Activated naive CD4-positive, alpha-beta T cell treated with anti-CD3 and anti-CD28 coated beads, Interleukin-2, amount 10 ng/mL, durations not matched to agents 7 days and 5 days (primary cell): Measurements from ENCODE around the gene HS6ST1.

Source experiments
- CTCF ChIA-PET: fragments of 350-600 bp; sonication (Branson Sonifier 250); formaldehyde crosslinking; loops from one replicate; lab custom pipeline; 2021; ENCODE audit warnings: antibody characterized with exemption; lab: Charles Lee
- DNase-seq: peaks from one replicate; pipeline ENCODE4 v3.0.0-alpha.2; 2020
- H3K27ac Mint-ChIP-seq: one replicate; pipeline ENCODE4 v1.8.0; 2021; ENCODE audit warnings: mild to moderate bottlenecking, moderate library complexity, mixed read lengths
- H3K27me3 Mint-ChIP-seq: one replicate; pipeline ENCODE4 v1.8.0; 2021; ENCODE audit warnings: mild to moderate bottlenecking, mixed read lengths
- H3K36me3 Mint-ChIP-seq: one replicate; pipeline ENCODE4 v1.8.0; 2021; ENCODE audit warnings: mixed read lengths
- H3K4me1 Mint-ChIP-seq: one replicate; pipeline ENCODE4 v1.8.0; 2021; ENCODE audit warnings: mixed read lengths
- H3K4me3 Mint-ChIP-seq: one replicate; pipeline ENCODE4 v1.8.0; 2021; ENCODE audit warnings: mild to moderate bottlenecking, moderate library complexity, mixed read lengths
- H3K9me3 Mint-ChIP-seq: one replicate; pipeline ENCODE4 v1.8.0; 2021; ENCODE audit warnings: mixed read lengths

HS6ST1 gene

GRCh38 chr2:128341621-128342020 lies 23.0 kb upstream of the HS6ST1 start:
- no peaks in the 10 kb centered on the region for H3K36me3 Mint-ChIP-seq
- no peaks in the 10 kb centered on the region for H3K27me3 Mint-ChIP-seq
- H3K27ac Mint-ChIP-seq, result no peak overlapping the region
- CTCF ChIA-PET, result no interaction called here
- no peaks in the 10 kb centered on the region for H3K4me1 Mint-ChIP-seq
- peaks cover 10% of the 10 kb centered on the region for H3K9me3 Mint-ChIP-seq
- DNase-seq, result no peak
- no peak overlapping the region for H3K4me3 Mint-ChIP-seq

DNA sequence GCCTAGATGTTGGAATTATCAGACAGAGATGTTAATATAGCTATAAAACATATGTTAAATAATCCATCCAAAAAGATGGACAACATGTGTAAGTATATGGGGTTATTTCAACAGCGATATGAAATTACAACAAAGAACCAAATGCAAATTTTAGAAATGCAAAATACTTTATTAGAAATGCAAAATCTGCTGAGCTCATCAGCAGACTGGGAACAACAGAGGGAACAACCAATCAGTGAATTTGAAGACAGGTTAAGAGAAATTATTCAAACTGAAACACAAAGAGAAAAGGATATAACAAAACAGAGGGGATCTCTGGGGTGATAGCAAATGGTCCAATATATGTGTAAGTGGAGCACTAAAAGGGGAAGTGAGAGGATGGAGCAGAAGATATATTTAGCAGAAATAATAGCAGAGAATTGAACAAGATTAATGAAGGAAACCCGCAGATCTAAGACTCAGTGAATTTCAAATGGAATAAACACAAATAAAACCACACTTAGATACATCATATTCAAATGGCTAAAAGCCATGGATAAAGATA lies 13.5 kb upstream of the HS6ST1 start:
- CTCF ChIA-PET, result no interaction called here
- no peak for DNase-seq
- Mint-ChIP-seq H3K27me3 (no peaks in the 10 kb centered on the region), H3K4me1 (peaks cover 2% of the 10 kb centered on the region), H3K4me3 (no peak overlapping the region), H3K9me3 (peaks cover 10% of the 10 kb centered on the region), H3K36me3 (no peaks in the 10 kb centered on the region), H3K27ac (no peak overlapping the region)

DNA sequence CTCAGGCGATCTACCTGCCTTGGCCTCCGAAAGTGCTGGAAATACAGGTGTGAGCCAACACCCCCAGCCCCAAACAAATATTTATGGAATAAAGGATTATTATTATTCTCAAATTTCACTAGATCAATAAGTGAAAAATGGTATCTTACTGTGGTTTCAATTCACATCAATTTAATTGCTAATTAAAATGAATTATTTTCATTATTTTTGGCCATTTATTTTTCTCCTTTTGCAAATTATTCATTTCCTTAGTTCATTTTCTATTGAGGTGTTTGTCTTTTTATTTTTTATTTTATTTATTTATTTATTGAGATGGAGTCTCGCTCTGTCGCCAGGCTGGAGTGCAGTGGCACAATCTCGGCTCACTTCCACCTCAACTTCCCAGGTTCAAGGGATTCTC lies 11.9 kb upstream of the HS6ST1 start:
- CTCF ChIA-PET, result no interaction called here
- Mint-ChIP-seq H3K9me3 (peaks cover 10% of the 10 kb centered on the region), H3K27ac (no peak overlapping the region), H3K4me3 (no peak overlapping the region), H3K4me1 (peaks cover 2% of the 10 kb centered on the region), H3K36me3 (no peaks in the 10 kb centered on the region), H3K27me3 (peaks cover 6% of the 10 kb centered on the region)
- DNase-seq, result no peak

GRCh38 chr2:128329607-128330006 lies 10.9 kb upstream of the HS6ST1 start:
- H3K9me3 Mint-ChIP-seq, result peaks cover 10% of the 10 kb centered on the region

GRCh38 chr2:128327180-128327964 lies 8.7 kb upstream of the HS6ST1 start:
- H3K4me3 Mint-ChIP-seq, result no peak overlapping the region
- CTCF ChIA-PET, result no interaction called here
- peaks cover 9% of the 10 kb centered on the region for H3K9me3 Mint-ChIP-seq
- peaks cover 22% of the 10 kb centered on the region for H3K27me3 Mint-ChIP-seq
- DNase-seq, result no peak
- no peaks in the 10 kb centered on the region for H3K36me3 Mint-ChIP-seq
- H3K4me1 Mint-ChIP-seq, result peaks cover 3% of the 10 kb centered on the region
- H3K27ac Mint-ChIP-seq, result no peak overlapping the region

More at GRCh38 chr2:128329607-128330006, 10.9 kb upstream of the HS6ST1 start:
- DNase-seq, result no peak
- CTCF ChIA-PET, result no interaction called here
- Mint-ChIP-seq H3K27me3 (peaks cover 7% of the 10 kb centered on the region), H3K36me3 (no peaks in the 10 kb centered on the region), H3K4me3 (no peak overlapping the region), H3K4me1 (peaks cover 2% of the 10 kb centered on the region), H3K27ac (no peak overlapping the region)

DNA sequence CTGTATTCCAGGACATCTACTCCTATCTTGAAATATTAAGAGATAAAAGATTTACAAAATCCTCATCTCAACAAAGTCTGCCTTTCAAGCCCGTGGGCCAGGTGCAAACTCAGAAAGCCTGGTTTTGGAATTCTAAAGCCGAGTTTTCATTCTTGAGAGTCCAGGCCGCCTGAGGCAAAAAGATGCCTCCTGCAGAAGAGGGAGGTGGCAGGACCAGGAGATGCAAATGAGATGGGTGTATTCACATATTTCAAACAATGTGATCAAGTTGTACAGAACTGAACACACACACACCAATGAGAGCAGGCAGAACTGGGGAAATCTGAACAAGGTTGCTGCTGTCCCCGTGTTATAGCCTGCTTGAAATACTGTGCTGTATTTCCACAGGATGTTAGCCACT lies 7.7 kb upstream of the HS6ST1 start:
- H3K36me3 Mint-ChIP-seq, result no peaks in the 10 kb centered on the region
- peaks cover 7% of the 10 kb centered on the region for H3K4me1 Mint-ChIP-seq
- peaks cover 28% of the 10 kb centered on the region for H3K27me3 Mint-ChIP-seq
- CTCF ChIA-PET, result interaction anchor here (0.6 kb wide), 1 partner anchor 98 kb away, joined by 3 read pairs; no protein-coding TSS in a partner anchor
- H3K9me3 Mint-ChIP-seq, result peaks cover under 1% of the 10 kb centered on the region
- DNase-seq, result no peak
- H3K27ac Mint-ChIP-seq, result no peak overlapping the region
- no peak overlapping the region for H3K4me3 Mint-ChIP-seq

DNA sequence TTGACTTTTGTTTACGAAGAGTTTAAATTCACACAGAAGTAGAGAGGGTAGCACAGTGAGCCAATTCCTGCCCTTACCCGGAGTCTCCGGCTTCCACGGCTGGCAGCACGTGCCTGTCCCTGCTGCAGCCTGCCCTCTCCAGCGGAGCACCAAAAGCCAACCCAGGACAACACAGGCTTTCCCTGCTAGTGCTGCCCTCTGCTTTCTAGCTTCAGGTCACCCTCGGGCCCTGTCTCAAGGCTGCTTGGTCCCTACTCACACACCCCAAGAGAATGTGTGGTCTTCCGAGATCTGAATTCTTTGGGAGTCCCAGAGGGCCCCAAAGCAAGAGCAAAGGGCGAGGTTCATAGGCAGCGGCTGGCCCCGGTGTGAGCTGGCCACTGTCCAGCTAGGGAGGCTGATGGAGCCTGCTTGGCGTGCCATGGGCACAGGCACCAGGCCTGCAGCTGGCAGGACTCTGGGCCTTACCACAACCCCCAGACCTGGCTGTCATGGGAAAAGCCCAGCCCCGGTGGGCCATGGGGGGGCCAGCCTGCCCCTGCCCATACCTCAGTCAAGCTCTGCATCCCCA lies 7.0 kb upstream of the HS6ST1 start:
- CTCF ChIA-PET, result interaction anchor here (0.6 kb wide), 1 partner anchor 97 kb away, joined by 3 read pairs; no protein-coding TSS in a partner anchor
- Mint-ChIP-seq H3K36me3 (no peaks in the 10 kb centered on the region), H3K27ac (no peak overlapping the region), H3K4me3 (no peak overlapping the region), H3K27me3 (peaks cover 34% of the 10 kb centered on the region), H3K4me1 (peaks cover 9% of the 10 kb centered on the region), H3K9me3 (no peaks in the 10 kb centered on the region)
- DNase-seq, result no peak

DNA sequence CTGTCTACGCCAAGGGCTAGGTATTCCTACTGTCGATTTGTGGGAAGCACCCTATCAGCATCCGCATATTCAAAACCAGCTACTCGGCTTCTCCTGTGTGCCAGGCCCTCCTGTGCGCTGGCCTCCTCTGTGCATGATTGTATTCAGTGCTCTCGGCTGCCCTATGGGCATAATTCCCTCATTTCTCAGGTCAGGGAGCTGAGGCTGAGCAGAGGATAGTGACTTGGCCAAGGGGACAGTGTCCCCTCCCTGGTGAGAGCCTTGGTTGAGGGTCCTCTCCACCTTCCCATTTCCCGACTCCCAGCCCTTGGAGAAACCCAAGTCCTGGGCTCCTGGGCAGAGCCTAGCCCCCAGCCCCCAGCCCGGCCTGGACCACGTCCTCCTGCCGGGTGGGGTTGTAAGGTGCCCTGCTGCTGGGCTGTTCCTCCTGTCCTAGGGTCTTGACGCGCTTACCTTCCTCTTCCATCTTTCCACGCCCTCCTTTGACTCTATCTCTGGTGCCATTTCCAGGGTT lies 6.3 kb upstream of the HS6ST1 start:
- Mint-ChIP-seq H3K36me3 (no peaks in the 10 kb centered on the region), H3K4me1 (peaks cover 9% of the 10 kb centered on the region), H3K4me3 (no peak overlapping the region), H3K27ac (no peak overlapping the region), H3K27me3 (peaks cover 42% of the 10 kb centered on the region), H3K9me3 (no peaks in the 10 kb centered on the region)
- DNase-seq, result no peak
- CTCF ChIA-PET, result no interaction called here

DNA sequence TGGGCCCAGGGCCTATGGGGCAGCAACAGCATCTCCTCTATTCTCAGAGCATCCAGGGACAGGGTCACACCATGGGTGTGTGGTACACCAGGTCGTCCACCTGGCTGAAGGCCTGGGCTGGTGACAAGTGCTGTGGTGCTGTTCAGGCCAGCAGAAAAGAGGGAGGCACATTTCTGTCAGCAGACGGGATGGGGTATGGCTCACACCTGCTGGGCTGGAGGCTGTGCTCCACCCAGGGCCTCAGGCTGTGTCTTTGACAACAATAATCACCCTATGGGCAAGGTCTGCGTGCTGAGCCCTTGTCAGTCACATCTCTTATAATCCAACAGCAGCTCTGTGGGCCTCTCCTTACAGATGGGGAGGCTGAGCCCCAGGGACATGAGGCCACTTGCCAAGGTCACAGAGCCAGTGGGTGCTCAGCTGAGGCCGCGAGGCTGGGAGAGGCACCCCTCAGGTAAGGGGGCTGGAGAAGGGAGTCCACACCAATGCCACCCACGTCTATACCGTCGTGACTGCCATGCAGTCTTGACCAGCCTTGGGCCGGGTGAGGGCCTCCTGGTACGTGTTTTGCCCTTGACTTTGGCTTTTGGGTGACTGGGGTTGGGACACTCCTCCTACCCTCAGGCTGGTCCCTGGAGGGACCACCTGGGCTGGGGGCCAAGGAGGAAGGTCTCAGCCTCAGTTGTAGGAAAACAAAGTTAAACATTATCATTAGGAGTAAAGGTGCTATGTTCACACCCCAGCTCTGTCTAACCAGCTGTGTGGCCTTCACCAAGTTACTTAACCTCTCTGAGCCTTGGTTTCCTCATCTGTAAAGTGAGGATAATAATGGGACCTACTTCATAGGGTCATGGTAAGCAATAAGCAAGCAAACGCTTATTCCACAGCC lies 5.6 kb upstream of the HS6ST1 start:
- no peak overlapping the region for H3K4me3 Mint-ChIP-seq

GRCh38 chr2:128323555-128323931 lies 4.9 kb upstream of the HS6ST1 start:
- H3K27ac Mint-ChIP-seq, result no peak overlapping the region
- CTCF ChIA-PET, result interaction anchor here (1.4 kb wide), 1 partner anchor 20 kb away, joined by 3 read pairs; no protein-coding TSS in a partner anchor
- peaks cover 7% of the 10 kb centered on the region for H3K4me1 Mint-ChIP-seq
- H3K4me3 Mint-ChIP-seq, result peak overlapping the region; percentile 54
- no peak for DNase-seq
- H3K27me3 Mint-ChIP-seq, result peaks cover 48% of the 10 kb centered on the region
- H3K36me3 Mint-ChIP-seq, result no peaks in the 10 kb centered on the region
- no peaks in the 10 kb centered on the region for H3K9me3 Mint-ChIP-seq

More for the DNA sequence above, 5.6 kb upstream of the HS6ST1 start:
- H3K36me3 Mint-ChIP-seq, result no peaks in the 10 kb centered on the region
- H3K4me1 Mint-ChIP-seq, result peaks cover 7% of the 10 kb centered on the region
- no peak for DNase-seq
- no peaks in the 10 kb centered on the region for H3K9me3 Mint-ChIP-seq
- CTCF ChIA-PET, result interaction anchor here (1.4 kb wide), 1 partner anchor 21 kb away, joined by 3 read pairs; no protein-coding TSS in a partner anchor
- H3K27ac Mint-ChIP-seq, result no peak overlapping the region
- H3K27me3 Mint-ChIP-seq, result peaks cover 46% of the 10 kb centered on the region

DNA sequence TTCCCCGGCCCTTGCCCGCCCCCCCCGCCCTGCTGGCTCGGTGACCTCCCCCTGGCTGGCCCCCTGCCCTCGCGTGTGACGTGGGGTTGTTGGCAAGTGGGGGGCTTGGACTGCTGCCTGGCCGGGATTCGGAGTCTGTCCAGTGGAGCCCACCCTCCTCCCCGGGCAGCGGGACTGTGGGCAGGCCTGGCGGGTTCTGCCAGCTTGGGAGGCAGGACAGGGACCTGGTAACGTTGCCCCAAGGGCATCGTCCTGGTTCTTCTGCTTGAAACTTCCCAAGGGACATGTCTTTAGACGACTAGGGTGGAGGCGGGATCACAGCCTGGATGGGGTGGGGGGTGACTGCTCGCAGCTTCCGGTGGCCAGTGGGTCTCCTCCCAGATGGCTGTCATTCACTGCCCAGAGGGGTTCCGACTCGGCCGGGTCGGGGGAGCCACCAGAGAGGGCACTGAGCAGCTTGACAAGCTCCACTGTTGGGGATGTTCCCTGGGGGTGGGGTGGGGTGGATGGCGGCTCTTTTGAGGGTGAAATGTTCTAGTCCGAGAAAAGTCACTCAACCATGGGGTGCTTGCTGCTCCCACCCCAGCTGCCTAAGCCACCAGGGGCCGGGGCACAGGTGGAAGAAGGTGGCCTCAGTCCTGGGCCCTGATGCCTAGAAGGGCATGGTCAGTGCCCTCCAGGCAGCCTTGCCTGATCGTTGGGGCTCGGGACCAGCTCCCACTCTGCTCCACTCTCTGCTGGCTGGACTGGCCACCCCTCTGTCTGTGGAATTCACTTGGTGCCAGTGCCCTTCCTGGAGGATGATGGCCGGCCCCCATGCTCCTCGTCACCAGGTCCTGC lies 4.3 kb upstream of the HS6ST1 start:
- Mint-ChIP-seq H3K4me1 (peaks cover 7% of the 10 kb centered on the region), H3K9me3 (no peaks in the 10 kb centered on the region), H3K4me3 (peak overlapping the region; percentile 59), H3K27me3 (peaks cover 48% of the 10 kb centered on the region), H3K27ac (no peak overlapping the region), H3K36me3 (no peaks in the 10 kb centered on the region)
- CTCF ChIA-PET, result interaction anchor here (1.4 kb wide), 1 partner anchor 19 kb away, joined by 3 read pairs; no protein-coding TSS in a partner anchor
- no peak for DNase-seq

GRCh38 chr2:128321784-128322714 lies 3.4 kb upstream of the HS6ST1 start:
- H3K9me3 Mint-ChIP-seq, result no peaks in the 10 kb centered on the region
- no peaks in the 10 kb centered on the region for H3K36me3 Mint-ChIP-seq
- H3K27ac Mint-ChIP-seq, result no peak overlapping the region
- peaks cover 12% of the 10 kb centered on the region for H3K4me1 Mint-ChIP-seq
- DNase-seq, result peak; percentile 80
- H3K27me3 Mint-ChIP-seq, result peaks cover 56% of the 10 kb centered on the region
- H3K4me3 Mint-ChIP-seq, result peak overlapping the region; percentile 53
- CTCF ChIA-PET, result no interaction called here
